Liver (tissue), 3 donors: Measurements from ENCODE around the gene WDR62.

Experiments
- FOXA2 ChIP-seq: IDR thresholded peaks from 2 replicates; pipeline ENCODE4 v1.6.1; 2016; ENCODE audit warnings: antibody characterized with exemption
- GABPA ChIP-seq, 2 donors: IDR thresholded peaks in 1 of 2; conservative IDR thresholded peaks in 1 of 2; 2 replicates each; pipeline ENCODE4 v1.6.1; 2016; ENCODE audit warnings: antibody characterized with exemption in 2 of 2, mild to moderate bottlenecking in 1 of 2, moderate library complexity in 1 of 2
- JUND ChIP-seq, 2 donors: IDR thresholded peaks; 2 replicates each; pipeline ENCODE4 v1.6.1; 2016; ENCODE audit warnings: antibody characterized with exemption in 2 of 2
- RAD21 ChIP-seq, 2 donors: IDR thresholded peaks; 2 replicates each; pipeline ENCODE4 v1.6.1; 2016; ENCODE audit warnings: antibody characterized with exemption in 2 of 2, mild to moderate bottlenecking in 2 of 2
- RXRA ChIP-seq, 2 donors: IDR thresholded peaks; 2 replicates each; pipeline ENCODE4 v1.6.1; 2017 to 2018; ENCODE audit warnings: antibody characterized with exemption in 2 of 2, mild to moderate bottlenecking in 1 of 2
- TAF1 ChIP-seq: conservative IDR thresholded peaks from 2 replicates; pipeline ENCODE4 v1.6.1; 2016; ENCODE audit warnings: antibody characterized with exemption, mild to moderate bottlenecking
- YY1 ChIP-seq: IDR thresholded peaks from 2 replicates; pipeline ENCODE4 v1.6.1; 2016; ENCODE audit warnings: antibody characterized with exemption, mild to moderate bottlenecking
- TF ChIP-seq, protein P1 (sequence below): fragments of 150-350 bp; IDR thresholded peaks from 2 replicates; pipeline ENCODE4 v1.5.1; 2017; ENCODE audit warnings: improper control_type of control experiment, low read depth, low read length; ENCODE audit not compliant: missing input control
- TF ChIP-seq, protein P2 (sequence below): IDR thresholded peaks from 2 replicates; pipeline ENCODE4 v1.6.1; 2016; ENCODE audit warnings: antibody characterized with exemption
- TF ChIP-seq, protein P3 (sequence below): IDR thresholded peaks from 2 replicates; pipeline ENCODE4 v1.6.1; 2016; ENCODE audit warnings: antibody characterized with exemption, mild to moderate bottlenecking
- TF ChIP-seq, protein P4 (sequence below): IDR thresholded peaks from 2 replicates; pipeline ENCODE4 v1.6.1; 2016; ENCODE audit warnings: antibody characterized with exemption
- TF ChIP-seq, protein P5 (sequence below): IDR thresholded peaks from 2 replicates; pipeline ENCODE4 v1.6.1; 2016; ENCODE audit warnings: antibody characterized with exemption
- donor health status: healthy.
- donor health status: healthy.

DNA sequence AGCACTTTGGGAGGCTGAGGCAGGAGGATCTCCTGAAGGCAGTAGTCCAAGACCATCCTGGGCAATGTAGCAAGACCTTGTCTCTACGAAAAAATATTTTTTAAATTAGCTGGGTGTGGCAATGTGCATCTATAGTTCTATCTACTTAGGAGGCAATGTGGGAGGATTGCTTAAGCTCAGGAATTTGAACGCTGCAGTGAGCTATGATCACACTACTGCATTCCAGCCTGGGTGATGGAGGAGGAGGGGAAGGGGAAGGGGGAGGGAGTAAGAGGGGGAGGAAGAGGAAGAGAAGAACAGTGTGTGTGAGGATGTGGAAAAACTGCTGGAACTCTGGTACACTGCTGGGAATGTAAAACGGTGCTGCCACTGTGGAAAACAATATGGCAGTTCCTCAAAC, 12.9 kb upstream of the WDR62 start:
- TF ChIP-seq YY1 (no peak), RXRA (IDR thresholded peaks at IDR 0.05) (no peak), JUND (IDR thresholded peaks at IDR 0.05) (no peak), RAD21 (IDR thresholded peaks at IDR 0.05) (no peak), TAF1 (no peak), GABPA (IDR thresholded peaks at IDR 0.05 in 1 of 2, conservative IDR thresholded peaks at IDR 0.05 in 1 of 2) (no peak), FOXA2 (no peak)
- TF ChIP-seq, protein P1, sequence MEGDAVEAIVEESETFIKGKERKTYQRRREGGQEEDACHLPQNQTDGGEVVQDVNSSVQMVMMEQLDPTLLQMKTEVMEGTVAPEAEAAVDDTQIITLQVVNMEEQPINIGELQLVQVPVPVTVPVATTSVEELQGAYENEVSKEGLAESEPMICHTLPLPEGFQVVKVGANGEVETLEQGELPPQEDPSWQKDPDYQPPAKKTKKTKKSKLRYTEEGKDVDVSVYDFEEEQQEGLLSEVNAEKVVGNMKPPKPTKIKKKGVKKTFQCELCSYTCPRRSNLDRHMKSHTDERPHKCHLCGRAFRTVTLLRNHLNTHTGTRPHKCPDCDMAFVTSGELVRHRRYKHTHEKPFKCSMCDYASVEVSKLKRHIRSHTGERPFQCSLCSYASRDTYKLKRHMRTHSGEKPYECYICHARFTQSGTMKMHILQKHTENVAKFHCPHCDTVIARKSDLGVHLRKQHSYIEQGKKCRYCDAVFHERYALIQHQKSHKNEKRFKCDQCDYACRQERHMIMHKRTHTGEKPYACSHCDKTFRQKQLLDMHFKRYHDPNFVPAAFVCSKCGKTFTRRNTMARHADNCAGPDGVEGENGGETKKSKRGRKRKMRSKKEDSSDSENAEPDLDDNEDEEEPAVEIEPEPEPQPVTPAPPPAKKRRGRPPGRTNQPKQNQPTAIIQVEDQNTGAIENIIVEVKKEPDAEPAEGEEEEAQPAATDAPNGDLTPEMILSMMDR = no peak
- TF ChIP-seq, protein P2, sequence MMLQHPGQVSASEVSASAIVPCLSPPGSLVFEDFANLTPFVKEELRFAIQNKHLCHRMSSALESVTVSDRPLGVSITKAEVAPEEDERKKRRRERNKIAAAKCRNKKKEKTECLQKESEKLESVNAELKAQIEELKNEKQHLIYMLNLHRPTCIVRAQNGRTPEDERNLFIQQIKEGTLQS = no peak
- TF ChIP-seq, protein P3, sequence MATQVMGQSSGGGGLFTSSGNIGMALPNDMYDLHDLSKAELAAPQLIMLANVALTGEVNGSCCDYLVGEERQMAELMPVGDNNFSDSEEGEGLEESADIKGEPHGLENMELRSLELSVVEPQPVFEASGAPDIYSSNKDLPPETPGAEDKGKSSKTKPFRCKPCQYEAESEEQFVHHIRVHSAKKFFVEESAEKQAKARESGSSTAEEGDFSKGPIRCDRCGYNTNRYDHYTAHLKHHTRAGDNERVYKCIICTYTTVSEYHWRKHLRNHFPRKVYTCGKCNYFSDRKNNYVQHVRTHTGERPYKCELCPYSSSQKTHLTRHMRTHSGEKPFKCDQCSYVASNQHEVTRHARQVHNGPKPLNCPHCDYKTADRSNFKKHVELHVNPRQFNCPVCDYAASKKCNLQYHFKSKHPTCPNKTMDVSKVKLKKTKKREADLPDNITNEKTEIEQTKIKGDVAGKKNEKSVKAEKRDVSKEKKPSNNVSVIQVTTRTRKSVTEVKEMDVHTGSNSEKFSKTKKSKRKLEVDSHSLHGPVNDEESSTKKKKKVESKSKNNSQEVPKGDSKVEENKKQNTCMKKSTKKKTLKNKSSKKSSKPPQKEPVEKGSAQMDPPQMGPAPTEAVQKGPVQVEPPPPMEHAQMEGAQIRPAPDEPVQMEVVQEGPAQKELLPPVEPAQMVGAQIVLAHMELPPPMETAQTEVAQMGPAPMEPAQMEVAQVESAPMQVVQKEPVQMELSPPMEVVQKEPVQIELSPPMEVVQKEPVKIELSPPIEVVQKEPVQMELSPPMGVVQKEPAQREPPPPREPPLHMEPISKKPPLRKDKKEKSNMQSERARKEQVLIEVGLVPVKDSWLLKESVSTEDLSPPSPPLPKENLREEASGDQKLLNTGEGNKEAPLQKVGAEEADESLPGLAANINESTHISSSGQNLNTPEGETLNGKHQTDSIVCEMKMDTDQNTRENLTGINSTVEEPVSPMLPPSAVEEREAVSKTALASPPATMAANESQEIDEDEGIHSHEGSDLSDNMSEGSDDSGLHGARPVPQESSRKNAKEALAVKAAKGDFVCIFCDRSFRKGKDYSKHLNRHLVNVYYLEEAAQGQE = no peak
- TF ChIP-seq, protein P4, sequence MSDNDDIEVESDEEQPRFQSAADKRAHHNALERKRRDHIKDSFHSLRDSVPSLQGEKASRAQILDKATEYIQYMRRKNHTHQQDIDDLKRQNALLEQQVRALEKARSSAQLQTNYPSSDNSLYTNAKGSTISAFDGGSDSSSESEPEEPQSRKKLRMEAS = no peak
- TF ChIP-seq, protein P5, sequence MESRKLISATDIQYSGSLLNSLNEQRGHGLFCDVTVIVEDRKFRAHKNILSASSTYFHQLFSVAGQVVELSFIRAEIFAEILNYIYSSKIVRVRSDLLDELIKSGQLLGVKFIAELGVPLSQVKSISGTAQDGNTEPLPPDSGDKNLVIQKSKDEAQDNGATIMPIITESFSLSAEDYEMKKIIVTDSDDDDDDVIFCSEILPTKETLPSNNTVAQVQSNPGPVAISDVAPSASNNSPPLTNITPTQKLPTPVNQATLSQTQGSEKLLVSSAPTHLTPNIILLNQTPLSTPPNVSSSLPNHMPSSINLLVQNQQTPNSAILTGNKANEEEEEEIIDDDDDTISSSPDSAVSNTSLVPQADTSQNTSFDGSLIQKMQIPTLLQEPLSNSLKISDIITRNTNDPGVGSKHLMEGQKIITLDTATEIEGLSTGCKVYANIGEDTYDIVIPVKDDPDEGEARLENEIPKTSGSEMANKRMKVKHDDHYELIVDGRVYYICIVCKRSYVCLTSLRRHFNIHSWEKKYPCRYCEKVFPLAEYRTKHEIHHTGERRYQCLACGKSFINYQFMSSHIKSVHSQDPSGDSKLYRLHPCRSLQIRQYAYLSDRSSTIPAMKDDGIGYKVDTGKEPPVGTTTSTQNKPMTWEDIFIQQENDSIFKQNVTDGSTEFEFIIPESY = no peak
